ENCODE data around the gene HHLA2. TPM values are rescaled to one million over a fixed set of nuclear protein-coding genes. Genes with fewer than 3 reads are reported as not detected.

Gene HHLA2
- total RNA-seq, 1 experiment from 2014 or later = 0.07 TPM

- no peak for TF ChIP-seq GRHL2 (CRISPR knock-in tag; IDR thresholded peaks at IDR 0.05; ENCODE audit: insufficient replicate concordance, severe bottlenecking)
- TF ChIP-seq HMGA2 (CRISPR knock-in tag; IDR thresholded peaks at IDR 0.05) = no peak
- no peak for TF ChIP-seq IRF1 (CRISPR knock-in tag; IDR thresholded peaks at IDR 0.05)
- no peak for TF ChIP-seq MYBL2 (CRISPR knock-in tag; IDR thresholded peaks at IDR 0.05)
- no peak for TF ChIP-seq ESRRA (CRISPR knock-in tag; IDR thresholded peaks at IDR 0.05; ENCODE audit: borderline replicate concordance)
These were observed 58.2 kb downstream of the HHLA2 start (continued) for GRCh38 chr3:108354562-108354961.

GRCh38 chr3:108357042-108357441 lies 60.7 kb downstream of the HHLA2 start:
- DNase-seq (ENCODE audit: low spot score) (no peak), ATAC-seq (no peak)
- Mint-ChIP-seq H3K27ac (no peak overlapping the region), H3K36me3 (no peaks in the 10 kb centered on the region), H3K9me3 (no peaks in the 10 kb centered on the region), H3K4me1 (no peaks in the 10 kb centered on the region), H3K4me3 (no peak overlapping the region), H3K27me3 (ENCODE audit: low read depth) (no peaks in the 10 kb centered on the region)
- POLR2A ChIA-PET = no interaction called here
- CTCF ChIA-PET = no interaction called here
- TF ChIP-seq AR (CRISPR knock-in tag; IDR thresholded peaks at IDR 0.05) = no peak
- TF ChIP-seq NR1H2 (CRISPR knock-in tag; IDR thresholded peaks at IDR 0.05) = no peak
- TF ChIP-seq MLX (CRISPR knock-in tag; IDR thresholded peaks at IDR 0.05) = no peak
- no peak for TF ChIP-seq MAX (CRISPR knock-in tag; IDR thresholded peaks at IDR 0.05)
- TF ChIP-seq ZNF416 (CRISPR knock-in tag; IDR thresholded peaks at IDR 0.05) = no peak
- TF ChIP-seq ZNF532 (CRISPR knock-in tag; IDR thresholded peaks at IDR 0.05; ENCODE audit: borderline replicate concordance) = no peak
- TF ChIP-seq IRF2 (CRISPR knock-in tag; IDR thresholded peaks at IDR 0.05; ENCODE audit: borderline replicate concordance, low read depth) = no peak
- TF ChIP-seq ZNF138 (CRISPR knock-in tag; conservative IDR thresholded peaks at IDR 0.05) = no peak
- TF ChIP-seq NFATC4 (CRISPR knock-in tag; IDR thresholded peaks at IDR 0.05) = no peak
- no peak for TF ChIP-seq JAZF1 (CRISPR knock-in tag; IDR thresholded peaks at IDR 0.05)
- no peak for TF ChIP-seq GABPB1 (CRISPR knock-in tag; IDR thresholded peaks at IDR 0.05)
- TF ChIP-seq ZSCAN18 (CRISPR knock-in tag; IDR thresholded peaks at IDR 0.05) = no peak
- TF ChIP-seq CTCF (IDR thresholded peaks at IDR 0.05) = no peak
- no peak for TF ChIP-seq PREB (CRISPR knock-in tag; IDR thresholded peaks at IDR 0.05; ENCODE audit: borderline replicate concordance)
- TF ChIP-seq HMGXB4 (CRISPR knock-in tag; IDR thresholded peaks at IDR 0.05) = no peak
- no peak for TF ChIP-seq ZNF423 (CRISPR knock-in tag; IDR thresholded peaks at IDR 0.05)

All from WTC11 (cell line).